LoVo (cell line): ENCODE data around the gene RAB11FIP3.
A peak's percentile ranks its signal among the peaks of the same experiment; 100 is the strongest.

Experiments
- DNase-seq: peaks from one replicate; pipeline ENCODE4 v3.0.0-alpha.2; 2016; ENCODE audit warnings: low spot score

The RAB11FIP3 gene

GRCh38 chr16:519425-519824 is 94.0 kb downstream of the RAB11FIP3 start:
- no peak for DNase-seq

- DNase-seq, result no peak
These were observed 94.6 kb downstream of the RAB11FIP3 start for GRCh38 chr16:519841-520687.

GRCh38 chr16:520847-521246 is 95.4 kb downstream of the RAB11FIP3 start:
- DNase-seq, result no peak

GRCh38 chr16:521381-522210 is 96.1 kb downstream of the RAB11FIP3 start:
- no peak for DNase-seq

GRCh38 chr16:522320-523096 is 97.1 kb downstream of the RAB11FIP3 start:
- no peak for DNase-seq

- DNase-seq, result no peak
These were observed 97.8 kb downstream of the RAB11FIP3 start for GRCh38 chr16:523097-523741.

- no peak for DNase-seq
These were observed 99.0 kb downstream of the RAB11FIP3 start for GRCh38 chr16:524274-525040.

GRCh38 chr16:525123-525519 is 99.7 kb downstream of the RAB11FIP3 start:
- no peak for DNase-seq

- DNase-seq, result peak; percentile 58
These were observed 100.2 kb downstream of the RAB11FIP3 start for GRCh38 chr16:525520-526180.

GRCh38 chr16:526181-527014 is 100.9 kb downstream of the RAB11FIP3 start:
- DNase-seq, result no peak

- peak; percentile 88 for DNase-seq
These were observed 101.8 kb downstream of the RAB11FIP3 start, which contains the start of gene CAPN15 for GRCh38 chr16:527015-527903. TSS of gene CAPN15 (plus strand) at chr16:527712. CDS start at chr16:546839, 19,127 bp downstream.

- DNase-seq, result peak; percentile 76
These were observed 102.9 kb downstream of the RAB11FIP3 start for GRCh38 chr16:528111-529011.

GRCh38 chr16:529012-529575 is 103.6 kb downstream of the RAB11FIP3 start:
- DNase-seq, result no peak

GRCh38 chr16:530111-530817 is 104.8 kb downstream of the RAB11FIP3 start:
- DNase-seq, result no peak

GRCh38 chr16:531494-532125 is 106.2 kb downstream of the RAB11FIP3 start:
- DNase-seq, result no peak
